HL-60 (cell line): ENCODE data around the gene CRABP2.

Source experiments
- DNase-seq, 2 experiments: peaks; one replicate each; pipeline ENCODE4 v3.0.0-alpha.2; 2010 to 2020; ENCODE audit warnings: low read depth in 1 of 2, low spot score in 1 of 2
- H3K27ac ChIP-seq: fragments of 250-450 bp; sonication (Bioruptor Pico); replicated peaks from 2 replicates; pipeline ENCODE4 v1.5.1; 2020; ENCODE audit warnings: mild to moderate bottlenecking, moderate library complexity
- H3K27me3 ChIP-seq: fragments of 250-450 bp; sonication (Bioruptor Pico); 2 replicates; pipeline ENCODE4 v1.5.1; 2021; ENCODE audit warnings: mild to moderate bottlenecking, moderate library complexity; ENCODE audit not compliant: insufficient read depth, poor library complexity, severe bottlenecking
- H3K4me3 ChIP-seq: replicated peaks from 2 replicates; pipeline ENCODE4 v1.5.1; 2011; ENCODE audit warnings: mild to moderate bottlenecking, control low read depth, low read length; ENCODE audit not compliant: insufficient read depth
- CTCF ChIP-seq: IDR thresholded peaks from one replicate; pipeline ENCODE4 v1.5.1; 2011; ENCODE audit warnings: low read length, control low read depth, inconsistent platforms; ENCODE audit not compliant: insufficient read depth
- GABPA ChIP-seq: IDR thresholded peaks from 2 replicates; pipeline ENCODE4 v1.6.1; 2012; ENCODE audit warnings: low read depth
- POLR2AphosphoS5 ChIP-seq: IDR thresholded peaks from 2 replicates; pipeline ENCODE4 v1.6.1; 2012; ENCODE audit warnings: low read depth
- REST ChIP-seq: IDR thresholded peaks from 2 replicates; pipeline ENCODE4 v1.6.1; 2012; ENCODE audit warnings: low read depth; ENCODE audit not compliant: insufficient replicate concordance
- SPI1 ChIP-seq: IDR thresholded peaks from 2 replicates; pipeline ENCODE4 v1.6.1; 2012; ENCODE audit warnings: low read depth, mild to moderate bottlenecking, borderline replicate concordance

The CRABP2 gene

GRCh38 chr1:156664046-156664766 is 41.2 kb downstream of the CRABP2 start:
- Histone ChIP-seq H3K27me3 (no peaks in the 10 kb centered on the region), H3K4me3 (no peak overlapping the region), H3K27ac (no peak overlapping the region)
- TF ChIP-seq SPI1 (no peak), REST (no peak), GABPA (no peak), CTCF (no peak), POLR2AphosphoS5 (no peak)
- no peak for DNase-seq

- H3K4me3 ChIP-seq = no peak overlapping the region
- no peaks in the 10 kb centered on the region for H3K27me3 ChIP-seq
- no peak overlapping the region for H3K27ac ChIP-seq
- DNase-seq = no peak
- TF ChIP-seq SPI1 (no peak), REST (no peak), CTCF (no peak), POLR2AphosphoS5 (no peak), GABPA (no peak)
Measured at GRCh38 chr1:156663178-156663577, 42.2 kb downstream of the CRABP2 start.

GRCh38 chr1:156662800-156663055 is 42.7 kb downstream of the CRABP2 start:
- H3K4me3 ChIP-seq = no peak overlapping the region
- H3K27me3 ChIP-seq = no peaks in the 10 kb centered on the region
- no peak for TF ChIP-seq REST
- TF ChIP-seq POLR2AphosphoS5 = no peak
- no peak for TF ChIP-seq GABPA
- TF ChIP-seq SPI1 = no peak
- no peak for TF ChIP-seq CTCF
- no peak for DNase-seq
- H3K27ac ChIP-seq = no peak overlapping the region
